WTC11 (cell line): ENCODE results near the gene ANKMY1. TPM values are rescaled to one million over a fixed set of nuclear protein-coding genes. Genes with fewer than 3 reads are reported as not detected.

Experiments used
- ATAC-seq: fragments of 200-7000 bp; cut with Tn5 transposase; 2 replicates; pipeline ENCODE4 v1.10.0; 2021; ENCODE audit warnings: mild to moderate bottlenecking, moderate library complexity
- CTCF ChIA-PET: fragments of 300-600 bp; sonication (Branson Sonifier 250); formaldehyde crosslinking; loops from one replicate; lab custom pipeline; 2021; ENCODE audit warnings: antibody characterized with exemption; lab: Charles Lee
- POLR2A ChIA-PET: fragments of 350-600 bp; sonication (Branson Sonifier 250); formaldehyde crosslinking; loops from one replicate; lab custom pipeline; 2021; ENCODE audit warnings: antibody characterized with exemption; lab: Charles Lee
- DNase-seq: peaks from one replicate; pipeline ENCODE4 v3.0.0; 2021; ENCODE audit warnings: low spot score
- H3K27ac Mint-ChIP-seq: 2 replicates; pipeline ENCODE4 v1.8.0; 2021; ENCODE audit warnings: mixed read lengths
- H3K27me3 Mint-ChIP-seq: 2 replicates; pipeline ENCODE4 v1.8.0; 2021; ENCODE audit warnings: low read depth, mild to moderate bottlenecking, moderate library complexity, mixed read lengths
- H3K36me3 Mint-ChIP-seq: 2 replicates; pipeline ENCODE4 v1.8.0; 2021; ENCODE audit warnings: mixed read lengths
- H3K4me1 Mint-ChIP-seq: 2 replicates; pipeline ENCODE4 v1.8.0; 2022; ENCODE audit warnings: mixed read lengths
- H3K4me3 Mint-ChIP-seq: 2 replicates; pipeline ENCODE4 v1.8.0; 2021; ENCODE audit warnings: mild to moderate bottlenecking, moderate library complexity, mixed read lengths
- H3K9me3 Mint-ChIP-seq: 2 replicates; pipeline ENCODE4 v1.8.0; 2021; ENCODE audit warnings: mixed read lengths
- ATF2 ChIP-seq: sonication (generic); formaldehyde crosslinking; IDR thresholded peaks from 2 replicates; pipeline ENCODE4 v1.8.1; 2022; ENCODE audit warnings: low read depth, missing genetic modification reagents, borderline replicate concordance
- ATF6 ChIP-seq: sonication (generic); formaldehyde crosslinking; IDR thresholded peaks from 2 replicates; pipeline ENCODE4 v1.8.1; 2023; ENCODE audit warnings: mild to moderate bottlenecking, missing genetic modification reagents
- CREB1 ChIP-seq: sonication (generic); formaldehyde crosslinking; IDR thresholded peaks from 2 replicates; pipeline ENCODE4 v1.8.0; 2023; ENCODE audit warnings: mild to moderate bottlenecking, missing genetic modification reagents
- FOXJ3 ChIP-seq: sonication (generic); formaldehyde crosslinking; IDR thresholded peaks from 2 replicates; pipeline ENCODE4 v1.9.0; 2021; ENCODE audit warnings: missing genetic modification reagents, mild to moderate bottlenecking, borderline replicate concordance
- HMGXB4 ChIP-seq: sonication (generic); formaldehyde crosslinking; IDR thresholded peaks from 2 replicates; pipeline ENCODE4 v1.8.1; 2023; ENCODE audit warnings: mild to moderate bottlenecking, moderate library complexity, missing genetic modification reagents
- JAZF1 ChIP-seq: fragments of 250-450 bp; sonication (Bioruptor Pico); IDR thresholded peaks from 2 replicates; pipeline ENCODE4 v1.9.0; 2021; ENCODE audit warnings: moderate library complexity, mild to moderate bottlenecking, inconsistent platforms
- JUN ChIP-seq: sonication (generic); formaldehyde crosslinking; IDR thresholded peaks from 2 replicates; pipeline ENCODE4 v1.8.0; 2023; ENCODE audit warnings: mild to moderate bottlenecking, missing genetic modification reagents
- MXD4 ChIP-seq: fragments of 250-450 bp; sonication (Bioruptor Pico); IDR thresholded peaks from 2 replicates; pipeline ENCODE4 v1.8.0; 2021; ENCODE audit warnings: mild to moderate bottlenecking, moderate library complexity, borderline replicate concordance
- NFYB ChIP-seq: sonication (generic); formaldehyde crosslinking; conservative IDR thresholded peaks from 2 replicates; pipeline ENCODE4 v1.8.0; 2022; ENCODE audit warnings: low read depth, missing genetic modification reagents
- NR1H2 ChIP-seq: sonication (generic); formaldehyde crosslinking; IDR thresholded peaks from 2 replicates; pipeline ENCODE4 v1.9.0; 2021; ENCODE audit warnings: mild to moderate bottlenecking, moderate library complexity, missing genetic modification reagents
- NR2C2 ChIP-seq: sonication (generic); formaldehyde crosslinking; IDR thresholded peaks from 2 replicates; pipeline ENCODE4 v1.8.0; 2022; ENCODE audit warnings: mild to moderate bottlenecking, missing genetic modification reagents
- OVOL2 ChIP-seq: fragments of 250-450 bp; sonication (Bioruptor Pico); IDR thresholded peaks from 2 replicates; pipeline ENCODE4 v1.9.0; 2021; ENCODE audit warnings: mild to moderate bottlenecking, borderline replicate concordance
- RORB ChIP-seq: fragments of 250-450 bp; sonication (Bioruptor Pico); IDR thresholded peaks from 2 replicates; pipeline ENCODE4 v1.9.0; 2021; ENCODE audit warnings: mild to moderate bottlenecking
- SMAD3 ChIP-seq: sonication (generic); formaldehyde crosslinking; IDR thresholded peaks from 2 replicates; pipeline ENCODE4 v1.8.0; 2022; ENCODE audit warnings: missing genetic modification reagents, mild to moderate bottlenecking, borderline replicate concordance
- TEAD1 ChIP-seq: sonication (generic); formaldehyde crosslinking; IDR thresholded peaks from 2 replicates; pipeline ENCODE4 v1.8.0; 2022; ENCODE audit warnings: mild to moderate bottlenecking, missing genetic modification reagents
- ZNF219 ChIP-seq: sonication (generic); formaldehyde crosslinking; IDR thresholded peaks from 2 replicates; pipeline ENCODE4 v1.8.0; 2023; ENCODE audit warnings: missing genetic modification reagents, mild to moderate bottlenecking, borderline replicate concordance
- ZNF423 ChIP-seq: fragments of 250-450 bp; sonication (Bioruptor Pico); IDR thresholded peaks from 2 replicates; pipeline ENCODE4 v2.1.2; 2022; ENCODE audit warnings: mild to moderate bottlenecking, moderate library complexity
- total RNA-seq: library from RNA; stranded (reverse); gene quantifications from 3 replicates; pipeline ENCODE4 v1.2.3, GENCODE V29; 2021
- TF ChIP-seq, protein P1 (sequence below): sonication (generic); formaldehyde crosslinking; IDR thresholded peaks from 2 replicates; pipeline ENCODE4 v1.8.0; 2022; ENCODE audit warnings: mild to moderate bottlenecking, missing genetic modification reagents
- TF ChIP-seq, protein P2 (sequence below): sonication (generic); formaldehyde crosslinking; IDR thresholded peaks from 2 replicates; pipeline ENCODE4 v1.8.0; 2023; ENCODE audit warnings: missing genetic modification reagents
- TF ChIP-seq, protein P3 (sequence below): sonication (generic); formaldehyde crosslinking; IDR thresholded peaks from 2 replicates; pipeline ENCODE4 v1.8.1; 2022; ENCODE audit warnings: low read depth, mild to moderate bottlenecking, moderate library complexity, missing genetic modification reagents, borderline replicate concordance

The ANKMY1 gene
- total RNA-seq, 1 experiment from 2014 or later, result 4.6 TPM

DNA sequence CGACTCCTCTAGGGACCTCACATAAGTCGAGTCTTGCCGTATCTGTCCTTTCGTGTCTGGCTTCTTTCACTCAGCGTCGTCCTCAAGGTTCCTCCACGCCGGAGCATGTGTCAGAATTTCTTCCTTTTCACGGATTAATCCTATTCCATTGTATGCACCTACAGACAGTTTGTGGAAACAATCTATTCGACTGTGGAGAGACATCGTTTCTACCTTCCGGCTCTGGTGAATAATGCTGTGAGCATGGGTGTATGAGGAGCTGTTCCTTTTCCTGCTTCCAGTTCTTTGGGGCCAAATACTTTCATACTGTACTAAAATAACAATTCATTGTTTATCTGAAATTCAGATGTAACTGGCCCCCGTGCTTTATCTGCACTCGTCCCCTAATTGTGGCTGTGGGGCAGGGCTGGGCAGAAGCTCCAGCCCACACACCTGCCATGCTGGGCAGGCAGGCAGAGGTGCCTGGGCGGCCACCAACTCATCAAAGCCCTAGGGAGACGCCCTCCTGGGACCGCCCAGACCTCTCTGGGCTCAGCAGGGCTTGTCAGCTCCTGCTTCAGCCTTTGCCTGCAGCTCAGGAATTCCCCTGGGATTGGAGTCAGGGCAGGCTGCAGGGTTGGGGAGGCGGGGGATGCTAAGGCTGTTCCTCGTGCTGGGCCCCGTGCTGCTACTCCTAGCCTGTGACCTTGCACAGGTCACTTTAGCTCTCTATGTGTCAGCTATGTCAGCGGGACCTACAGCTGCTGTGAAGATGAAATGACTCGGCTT is 107.8 kb downstream of the ANKMY1 start:
- Mint-ChIP-seq H3K4me3 (no peak overlapping the region), H3K4me1 (peaks cover 28% of the 10 kb centered on the region)
- ATAC-seq, result no peak; the same call in 1 of the 2 replicates
- no peak for TF ChIP-seq ZNF423 (CRISPR knock-in tag)
- no peak for TF ChIP-seq ATF2
- TF ChIP-seq FOXJ3 (CRISPR knock-in tag), result no peak
- no peak for TF ChIP-seq TEAD1 (CRISPR knock-in tag)
- no peak for TF ChIP-seq MXD4 (CRISPR knock-in tag)
- TF ChIP-seq OVOL2 (CRISPR knock-in tag), result no peak
- TF ChIP-seq NR2C2, result no peak
- TF ChIP-seq JUN, result no peak
- no peak for TF ChIP-seq NFYB (CRISPR knock-in tag)
- TF ChIP-seq, protein P1, sequence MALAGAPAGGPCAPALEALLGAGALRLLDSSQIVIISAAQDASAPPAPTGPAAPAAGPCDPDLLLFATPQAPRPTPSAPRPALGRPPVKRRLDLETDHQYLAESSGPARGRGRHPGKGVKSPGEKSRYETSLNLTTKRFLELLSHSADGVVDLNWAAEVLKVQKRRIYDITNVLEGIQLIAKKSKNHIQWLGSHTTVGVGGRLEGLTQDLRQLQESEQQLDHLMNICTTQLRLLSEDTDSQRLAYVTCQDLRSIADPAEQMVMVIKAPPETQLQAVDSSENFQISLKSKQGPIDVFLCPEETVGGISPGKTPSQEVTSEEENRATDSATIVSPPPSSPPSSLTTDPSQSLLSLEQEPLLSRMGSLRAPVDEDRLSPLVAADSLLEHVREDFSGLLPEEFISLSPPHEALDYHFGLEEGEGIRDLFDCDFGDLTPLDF, result no peak
- TF ChIP-seq ATF6 (CRISPR knock-in tag), result no peak
- TF ChIP-seq ZNF219 (CRISPR knock-in tag), result no peak
- TF ChIP-seq SMAD3 (CRISPR knock-in tag), result no peak
- TF ChIP-seq, protein P2, sequence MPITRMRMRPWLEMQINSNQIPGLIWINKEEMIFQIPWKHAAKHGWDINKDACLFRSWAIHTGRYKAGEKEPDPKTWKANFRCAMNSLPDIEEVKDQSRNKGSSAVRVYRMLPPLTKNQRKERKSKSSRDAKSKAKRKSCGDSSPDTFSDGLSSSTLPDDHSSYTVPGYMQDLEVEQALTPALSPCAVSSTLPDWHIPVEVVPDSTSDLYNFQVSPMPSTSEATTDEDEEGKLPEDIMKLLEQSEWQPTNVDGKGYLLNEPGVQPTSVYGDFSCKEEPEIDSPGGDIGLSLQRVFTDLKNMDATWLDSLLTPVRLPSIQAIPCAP, result no peak
- TF ChIP-seq JAZF1 (CRISPR knock-in tag), result no peak
- no peak for TF ChIP-seq HMGXB4 (CRISPR knock-in tag)
- TF ChIP-seq CREB1 (CRISPR knock-in tag), result no peak
- TF ChIP-seq, protein P3, sequence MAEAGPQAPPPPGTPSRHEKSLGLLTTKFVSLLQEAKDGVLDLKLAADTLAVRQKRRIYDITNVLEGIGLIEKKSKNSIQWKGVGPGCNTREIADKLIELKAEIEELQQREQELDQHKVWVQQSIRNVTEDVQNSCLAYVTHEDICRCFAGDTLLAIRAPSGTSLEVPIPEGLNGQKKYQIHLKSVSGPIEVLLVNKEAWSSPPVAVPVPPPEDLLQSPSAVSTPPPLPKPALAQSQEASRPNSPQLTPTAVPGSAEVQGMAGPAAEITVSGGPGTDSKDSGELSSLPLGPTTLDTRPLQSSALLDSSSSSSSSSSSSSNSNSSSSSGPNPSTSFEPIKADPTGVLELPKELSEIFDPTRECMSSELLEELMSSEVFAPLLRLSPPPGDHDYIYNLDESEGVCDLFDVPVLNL (CRISPR knock-in tag), result no peak
- no peak for TF ChIP-seq RORB (CRISPR knock-in tag)
- TF ChIP-seq NR1H2 (CRISPR knock-in tag), result no peak
- TF ChIP-seq, all 79 proteins: peak for 0
- Mint-ChIP-seq H3K9me3 (no peaks in the 10 kb centered on the region), H3K27me3 (peaks cover 20% of the 10 kb centered on the region), H3K36me3 (no peaks in the 10 kb centered on the region), H3K27ac (peak overlapping the region; percentile 78; the same call in 1 of the 2 replicates)
- CTCF ChIA-PET, result interaction anchor here (0.7 to 1.2 kb wide), 3 partner anchors 11 to 217 kb away, joined by 4 read pairs; no protein-coding TSS in a partner anchor
- POLR2A ChIA-PET, result no interaction called here
- no peak for DNase-seq
